Erythroblast (primary cell): Measurements from ENCODE around the gene VANGL1.

Experiments
- DNase-seq, 2 experiments: peaks; one replicate each; lab custom pipeline; 2025; lab: John Stamatoyannopoulos, UW
- GATA1 ChIP-seq: IDR thresholded peaks from 2 replicates; pipeline ENCODE4 v1.6.1; 2011; ENCODE audit warnings: low read depth, mild to moderate bottlenecking, control low read depth, low read length, moderate library complexity
- POLR2A ChIP-seq: IDR thresholded peaks from 2 replicates; pipeline ENCODE4 v1.6.1; 2011; ENCODE audit warnings: mild to moderate bottlenecking, low read length

Gene VANGL1

GRCh38 chr1:115641762-115642167, at the start of gene VANGL1:
TSS of gene VANGL1 (plus strand) at chr1:115641970. CDS start at chr1:115651414, 9,444 bp downstream.
- peak; percentile 77 to 81 for DNase-seq
- TF ChIP-seq POLR2A (peak; percentile 51), GATA1 (no peak)

GRCh38 chr1:115592264-115592663, 49.5 kb upstream of the VANGL1 start:
- no peak for DNase-seq
- no peak for TF ChIP-seq GATA1
- TF ChIP-seq POLR2A = no peak

- DNase-seq = no peak
- TF ChIP-seq GATA1 (no peak), POLR2A (no peak)
Measured at GRCh38 chr1:115593365-115594259, 48.2 kb upstream of the VANGL1 start.

- DNase-seq = no peak
- TF ChIP-seq GATA1 (no peak), POLR2A (no peak)
Measured at GRCh38 chr1:115594600-115594999, 47.2 kb upstream of the VANGL1 start.

GRCh38 chr1:115595279-115596079, 46.3 kb upstream of the VANGL1 start:
- DNase-seq = peak; percentile 55 to 80
- TF ChIP-seq GATA1 (no peak), POLR2A (no peak)

GRCh38 chr1:115596080-115596780, 45.5 kb upstream of the VANGL1 start:
- no peak for DNase-seq
- TF ChIP-seq GATA1 (no peak), POLR2A (no peak)

- TF ChIP-seq POLR2A (no peak), GATA1 (no peak)
Measured at GRCh38 chr1:115604508-115604907, 37.3 kb upstream of the VANGL1 start.

GRCh38 chr1:115606305-115606704, 35.5 kb upstream of the VANGL1 start:
- DNase-seq = no peak
- TF ChIP-seq GATA1 (no peak), POLR2A (no peak)

More at GRCh38 chr1:115604508-115604907, 37.3 kb upstream of the VANGL1 start:
- no peak for DNase-seq

GRCh38 chr1:115609021-115609420, 32.7 kb upstream of the VANGL1 start:
- no peak for TF ChIP-seq POLR2A
- DNase-seq = no peak

- no peak for TF ChIP-seq GATA1
- TF ChIP-seq POLR2A = no peak
- DNase-seq = no peak
Measured at GRCh38 chr1:115613767-115614166, 28.0 kb upstream of the VANGL1 start.

GRCh38 chr1:115620453-115620852, 21.3 kb upstream of the VANGL1 start:
- no peak for DNase-seq
- TF ChIP-seq GATA1 (no peak), POLR2A (no peak)

GRCh38 chr1:115620950-115621349, 20.8 kb upstream of the VANGL1 start:
- TF ChIP-seq GATA1 = no peak
- no peak for TF ChIP-seq POLR2A
- no peak for DNase-seq

GRCh38 chr1:115624859-115625258, 16.9 kb upstream of the VANGL1 start:
- DNase-seq = no peak
- TF ChIP-seq POLR2A (no peak), GATA1 (no peak)

GRCh38 chr1:115630342-115630741, 11.4 kb upstream of the VANGL1 start:
- no peak for DNase-seq
- TF ChIP-seq POLR2A = no peak
